Measurements from ENCODE around the gene CDH7.
A peak's percentile ranks its signal among the peaks of the same experiment; 100 is the strongest.

CDH7 gene

GRCh38 chr18:65711493-65711892 lies 39.3 kb upstream of the CDH7 start:
- Histone ChIP-seq H3K27ac (replicated peaks; ENCODE audit: low read length) (no peak overlapping the region), H2AFZ (ENCODE audit: low read length) (no peak overlapping the region), H2AK5ac (ENCODE audit: low read depth, low read length) (no peak overlapping the region), H3K27me3 (ENCODE audit: control insufficient read depth in 3 of 3, insufficient read depth in 3 of 3, low read depth in 1 of 3, low read length in 3 of 3) (no peaks in the 10 kb centered on the region), H3K4me3 (ENCODE audit: low read length in 2 of 2) (no peak overlapping the region), H3K4me2 (ENCODE audit: insufficient read depth, low read length, poor library complexity, severe bottlenecking) (no peak overlapping the region), H3K4me1 (ENCODE audit: control insufficient read depth in 2 of 2, insufficient read depth in 1 of 2, low read depth in 1 of 2, low read length in 2 of 2) (no peaks in the 10 kb centered on the region), H3K18ac (ENCODE audit: low read length) (no peak overlapping the region), H2BK15ac (ENCODE audit: low read length) (no peak overlapping the region), H3K23ac (ENCODE audit: low read depth, low read length, poor library complexity) (no peak overlapping the region), H2BK12ac (ENCODE audit: low read length) (no peak overlapping the region), H3K4ac (ENCODE audit: low read length) (no peak overlapping the region), H4K91ac (ENCODE audit: low read depth, low read length, poor library complexity) (no peak overlapping the region), H2BK5ac (ENCODE audit: low read length) (no peak overlapping the region), H3K79me1 (ENCODE audit: low read depth, low read length) (no peaks in the 10 kb centered on the region), H3K36me3 (replicated peaks in 1 of 2; ENCODE audit: control insufficient read depth in 2 of 2, insufficient read depth in 2 of 2, low read length in 2 of 2) (no peaks in the 10 kb centered on the region), H3K9ac (ENCODE audit: low read depth, low read length, poor library complexity) (no peak overlapping the region), H3K9me3 (replicated peaks in 1 of 2; ENCODE audit: control insufficient read depth in 2 of 2, insufficient read depth in 1 of 2, low read depth in 1 of 2, low read length in 2 of 2) (no peaks in the 10 kb centered on the region), H2BK120ac (ENCODE audit: low read depth, low read length) (no peak overlapping the region), H4K8ac (ENCODE audit: low read depth, low read length) (no peak overlapping the region), H3K14ac (ENCODE audit: low read length) (no peak overlapping the region)
- no peak for DNase-seq (ENCODE audit: low spot score)
- WGBS, 2 donors (ENCODE audit: extremely low coverage in 2 of 2, insufficient read length in 2 of 2, insufficient replicate concordance in 1 of 2): no CpG with 5 or more reads among the region's 1 CpG

GRCh38 chr18:65721619-65722018 lies 29.2 kb upstream of the CDH7 start:
- Histone ChIP-seq H3K4me3 (ENCODE audit: low read length in 2 of 2) (no peak overlapping the region), H3K4me1 (ENCODE audit: control insufficient read depth in 2 of 2, insufficient read depth in 1 of 2, low read depth in 1 of 2, low read length in 2 of 2) (peaks cover 0 to 7% of the 10 kb centered on the region in 2 donors), H2BK15ac (ENCODE audit: low read length) (no peak overlapping the region), H2BK5ac (ENCODE audit: low read length) (no peak overlapping the region), H3K36me3 (replicated peaks in 1 of 2; ENCODE audit: control insufficient read depth in 2 of 2, insufficient read depth in 2 of 2, low read length in 2 of 2) (no peaks in the 10 kb centered on the region), H3K9ac (ENCODE audit: low read depth, low read length, poor library complexity) (no peak overlapping the region), H3K79me1 (ENCODE audit: low read depth, low read length) (no peaks in the 10 kb centered on the region), H3K14ac (ENCODE audit: low read length) (no peak overlapping the region), H3K23ac (ENCODE audit: low read depth, low read length, poor library complexity) (no peak overlapping the region), H2AK5ac (ENCODE audit: low read depth, low read length) (no peak overlapping the region), H4K8ac (ENCODE audit: low read depth, low read length) (no peak overlapping the region), H3K9me3 (replicated peaks in 1 of 2; ENCODE audit: control insufficient read depth in 2 of 2, insufficient read depth in 1 of 2, low read depth in 1 of 2, low read length in 2 of 2) (no peaks in the 10 kb centered on the region), H3K4me2 (ENCODE audit: insufficient read depth, low read length, poor library complexity, severe bottlenecking) (no peak overlapping the region), H3K27ac (replicated peaks; ENCODE audit: low read length) (no peak overlapping the region), H3K27me3 (ENCODE audit: control insufficient read depth in 3 of 3, insufficient read depth in 3 of 3, low read depth in 1 of 3, low read length in 3 of 3) (no peaks in the 10 kb centered on the region), H4K91ac (ENCODE audit: low read depth, low read length, poor library complexity) (no peak overlapping the region), H2BK12ac (ENCODE audit: low read length) (no peak overlapping the region), H2BK120ac (ENCODE audit: low read depth, low read length) (no peak overlapping the region), H3K18ac (ENCODE audit: low read length) (no peak overlapping the region), H2AFZ (ENCODE audit: low read length) (no peak overlapping the region), H3K4ac (ENCODE audit: low read length) (no peak overlapping the region)
- WGBS, 2 donors (ENCODE audit: extremely low coverage in 2 of 2, insufficient read length in 2 of 2, insufficient replicate concordance in 1 of 2): no CpG with 5 or more reads among the region's 3 CpGs
- DNase-seq (ENCODE audit: low spot score): no peak

GRCh38 chr18:65725251-65726050 lies 25.4 kb upstream of the CDH7 start:
- Histone ChIP-seq H2BK5ac (ENCODE audit: low read length) (no peak overlapping the region), H4K91ac (ENCODE audit: low read depth, low read length, poor library complexity) (no peak overlapping the region), H2BK120ac (ENCODE audit: low read depth, low read length) (no peak overlapping the region), H2AK5ac (ENCODE audit: low read depth, low read length) (no peak overlapping the region), H3K36me3 (replicated peaks in 1 of 2; ENCODE audit: control insufficient read depth in 2 of 2, insufficient read depth in 2 of 2, low read length in 2 of 2) (no peaks in the 10 kb centered on the region), H3K27ac (replicated peaks; ENCODE audit: low read length) (no peak overlapping the region), H3K79me1 (ENCODE audit: low read depth, low read length) (no peaks in the 10 kb centered on the region), H3K14ac (ENCODE audit: low read length) (no peak overlapping the region), H2BK12ac (ENCODE audit: low read length) (no peak overlapping the region), H3K4me1 (ENCODE audit: control insufficient read depth in 2 of 2, insufficient read depth in 1 of 2, low read depth in 1 of 2, low read length in 2 of 2) (peaks cover 0 to 7% of the 10 kb centered on the region in 2 donors), H3K9me3 (replicated peaks in 1 of 2; ENCODE audit: control insufficient read depth in 2 of 2, insufficient read depth in 1 of 2, low read depth in 1 of 2, low read length in 2 of 2) (no peaks in the 10 kb centered on the region), H3K4ac (ENCODE audit: low read length) (no peak overlapping the region), H2AFZ (ENCODE audit: low read length) (peak overlapping the region; percentile 60), H4K8ac (ENCODE audit: low read depth, low read length) (no peak overlapping the region), H3K9ac (ENCODE audit: low read depth, low read length, poor library complexity) (no peak overlapping the region), H3K23ac (ENCODE audit: low read depth, low read length, poor library complexity) (no peak overlapping the region), H3K18ac (ENCODE audit: low read length) (no peak overlapping the region), H3K4me2 (ENCODE audit: insufficient read depth, low read length, poor library complexity, severe bottlenecking) (no peak overlapping the region), H2BK15ac (ENCODE audit: low read length) (no peak overlapping the region), H3K27me3 (ENCODE audit: control insufficient read depth in 3 of 3, insufficient read depth in 3 of 3, low read depth in 1 of 3, low read length in 3 of 3) (no peaks in the 10 kb centered on the region), H3K4me3 (ENCODE audit: low read length in 2 of 2) (no peak overlapping the region)
- no CpG with 5 or more reads among the region's 9 CpGs for WGBS, 2 donors (ENCODE audit: extremely low coverage in 2 of 2, insufficient read length in 2 of 2, insufficient replicate concordance in 1 of 2)
- DNase-seq (ENCODE audit: low spot score): peak; percentile 17

DNA sequence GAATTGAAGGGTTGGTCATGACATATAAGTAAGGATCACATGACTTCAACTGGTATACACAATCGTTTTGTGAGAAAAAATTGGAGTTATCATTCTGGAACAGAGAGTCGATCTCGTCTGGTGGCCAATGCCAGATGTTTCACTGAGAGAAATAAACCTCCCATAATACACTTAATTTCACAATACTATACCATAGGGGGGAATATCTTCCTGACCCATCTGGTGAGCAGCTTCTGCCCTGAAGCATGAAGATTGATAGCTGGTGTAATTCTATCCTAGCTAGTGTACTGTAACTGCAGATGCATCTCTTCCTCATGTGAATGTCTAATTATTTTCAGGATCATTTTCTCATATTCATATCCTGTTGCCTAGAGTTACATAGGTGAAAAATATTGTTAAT lies 15.7 kb upstream of the CDH7 start:
- H2AFZ ChIP-seq (ENCODE audit: low read length): no peak overlapping the region
- H3K27me3 ChIP-seq (ENCODE audit: control insufficient read depth in 3 of 3, insufficient read depth in 3 of 3, low read depth in 1 of 3, low read length in 3 of 3): no peaks in the 10 kb centered on the region
- no peak overlapping the region for H2BK120ac ChIP-seq (ENCODE audit: low read depth, low read length)
- no peak overlapping the region for H3K18ac ChIP-seq (ENCODE audit: low read length)
- no peaks in the 10 kb centered on the region for H3K36me3 ChIP-seq (replicated peaks in 1 of 2; ENCODE audit: control insufficient read depth in 2 of 2, insufficient read depth in 2 of 2, low read length in 2 of 2)
- H2AK5ac ChIP-seq (ENCODE audit: low read depth, low read length): no peak overlapping the region
- H2BK15ac ChIP-seq (ENCODE audit: low read length): no peak overlapping the region
- no peak overlapping the region for H2BK12ac ChIP-seq (ENCODE audit: low read length)
- no peak for DNase-seq (ENCODE audit: low spot score)
- WGBS, 2 donors (ENCODE audit: extremely low coverage in 2 of 2, insufficient read length in 2 of 2, insufficient replicate concordance in 1 of 2): no CpG with 5 or more reads among the region's 3 CpGs
- H3K4me1 ChIP-seq (ENCODE audit: control insufficient read depth in 2 of 2, insufficient read depth in 1 of 2, low read depth in 1 of 2, low read length in 2 of 2): peaks cover 3 to 19% of the 10 kb centered on the region in 2 donors
- no peak overlapping the region for H3K4ac ChIP-seq (ENCODE audit: low read length)
- H3K23ac ChIP-seq (ENCODE audit: low read depth, low read length, poor library complexity): no peak overlapping the region
- H3K9me3 ChIP-seq (replicated peaks in 1 of 2; ENCODE audit: control insufficient read depth in 2 of 2, insufficient read depth in 1 of 2, low read depth in 1 of 2, low read length in 2 of 2): no peaks in the 10 kb centered on the region
- H2BK5ac ChIP-seq (ENCODE audit: low read length): no peak overlapping the region
- H4K8ac ChIP-seq (ENCODE audit: low read depth, low read length): no peak overlapping the region
- no peak overlapping the region for H4K91ac ChIP-seq (ENCODE audit: low read depth, low read length, poor library complexity)
- H3K4me3 ChIP-seq (ENCODE audit: low read length in 2 of 2): no peak overlapping the region
- no peak overlapping the region for H3K9ac ChIP-seq (ENCODE audit: low read depth, low read length, poor library complexity)
- H3K27ac ChIP-seq (replicated peaks; ENCODE audit: low read length): no peak overlapping the region
- no peaks in the 10 kb centered on the region for H3K79me1 ChIP-seq (ENCODE audit: low read depth, low read length)
- H3K14ac ChIP-seq (ENCODE audit: low read length): no peak overlapping the region
- no peak overlapping the region for H3K4me2 ChIP-seq (ENCODE audit: insufficient read depth, low read length, poor library complexity, severe bottlenecking)

Measured in neuronal stem cell (in vitro differentiated cells).